ENCODE data around the gene KRTAP9-7.

Gene KRTAP9-7

GRCh38 chr17:41301916-41302901, 26.7 kb downstream of the KRTAP9-7 start, which contains the start of gene KRTAP29-1:
TSS of gene KRTAP29-1 (minus strand) at chr17:41302851. CDS start at chr17:41302851, 0 bp downstream.
- no peak for TF ChIP-seq REST (IDR thresholded peaks at IDR 0.05; ENCODE audit: insufficient read depth in 1 of 2, low read depth in 2 of 2, low read length in 2 of 2)
- TF ChIP-seq SIN3A (IDR thresholded peaks at IDR 0.05; ENCODE audit: borderline replicate concordance, insufficient read depth, low read length) = no peak
- no peak for TF ChIP-seq FOXP2 (optimal IDR thresholded peaks at IDR 0.05; ENCODE audit: borderline replicate concordance, extremely low read depth, extremely low read length, insufficient read depth)
- no peak for TF ChIP-seq TAF1 (IDR thresholded peaks at IDR 0.05; ENCODE audit: borderline replicate concordance, insufficient read depth, low read length)
- no peak for TF ChIP-seq POLR2AphosphoS5 (IDR thresholded peaks at IDR 0.05; ENCODE audit: low read depth, low read length)

- no peak for TF ChIP-seq TAF1 (IDR thresholded peaks at IDR 0.05; ENCODE audit: borderline replicate concordance, insufficient read depth, low read length)
These were observed 27.5 kb downstream of the KRTAP9-7 start for GRCh38 chr17:41302981-41303380.

DNA sequence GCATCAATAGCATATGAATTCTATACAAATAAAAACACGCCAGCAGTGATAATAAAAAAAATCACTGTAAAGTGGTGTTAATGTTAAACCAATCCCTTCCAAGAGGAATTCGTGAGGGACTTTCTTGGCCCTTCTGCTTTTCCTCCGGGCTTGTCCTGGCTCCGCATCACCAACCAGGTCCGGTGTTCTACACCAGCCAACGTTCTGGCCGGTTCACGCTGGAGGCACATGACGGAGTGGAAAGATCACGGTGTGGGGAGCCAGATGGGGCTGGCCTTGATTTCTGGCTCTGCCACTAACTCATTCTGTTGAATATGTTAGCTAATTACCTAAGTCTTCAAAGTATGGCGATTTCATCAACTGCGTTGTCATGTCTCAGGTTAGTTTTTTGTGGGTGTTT, 28.6 kb downstream of the KRTAP9-7 start:
- TF ChIP-seq SIN3A (IDR thresholded peaks at IDR 0.05; ENCODE audit: borderline replicate concordance, insufficient read depth, low read length) = no peak
- TF ChIP-seq REST (IDR thresholded peaks at IDR 0.05; ENCODE audit: insufficient read depth in 1 of 2, low read depth in 2 of 2, low read length in 2 of 2) = no peak
- no peak for TF ChIP-seq TAF1 (IDR thresholded peaks at IDR 0.05; ENCODE audit: borderline replicate concordance, insufficient read depth, low read length)
- TF ChIP-seq FOXP2 (optimal IDR thresholded peaks at IDR 0.05; ENCODE audit: borderline replicate concordance, extremely low read depth, extremely low read length, insufficient read depth) = no peak
- TF ChIP-seq POLR2AphosphoS5 (IDR thresholded peaks at IDR 0.05; ENCODE audit: low read depth, low read length) = no peak

- no peak for TF ChIP-seq TAF1 (IDR thresholded peaks at IDR 0.05; ENCODE audit: borderline replicate concordance, insufficient read depth, low read length)
- no peak for TF ChIP-seq SIN3A (IDR thresholded peaks at IDR 0.05; ENCODE audit: borderline replicate concordance, insufficient read depth, low read length)
- no peak for TF ChIP-seq REST (IDR thresholded peaks at IDR 0.05; ENCODE audit: insufficient read depth in 1 of 2, low read depth in 2 of 2, low read length in 2 of 2)
These were observed 32.1 kb downstream of the KRTAP9-7 start for GRCh38 chr17:41307647-41308046.

DNA sequence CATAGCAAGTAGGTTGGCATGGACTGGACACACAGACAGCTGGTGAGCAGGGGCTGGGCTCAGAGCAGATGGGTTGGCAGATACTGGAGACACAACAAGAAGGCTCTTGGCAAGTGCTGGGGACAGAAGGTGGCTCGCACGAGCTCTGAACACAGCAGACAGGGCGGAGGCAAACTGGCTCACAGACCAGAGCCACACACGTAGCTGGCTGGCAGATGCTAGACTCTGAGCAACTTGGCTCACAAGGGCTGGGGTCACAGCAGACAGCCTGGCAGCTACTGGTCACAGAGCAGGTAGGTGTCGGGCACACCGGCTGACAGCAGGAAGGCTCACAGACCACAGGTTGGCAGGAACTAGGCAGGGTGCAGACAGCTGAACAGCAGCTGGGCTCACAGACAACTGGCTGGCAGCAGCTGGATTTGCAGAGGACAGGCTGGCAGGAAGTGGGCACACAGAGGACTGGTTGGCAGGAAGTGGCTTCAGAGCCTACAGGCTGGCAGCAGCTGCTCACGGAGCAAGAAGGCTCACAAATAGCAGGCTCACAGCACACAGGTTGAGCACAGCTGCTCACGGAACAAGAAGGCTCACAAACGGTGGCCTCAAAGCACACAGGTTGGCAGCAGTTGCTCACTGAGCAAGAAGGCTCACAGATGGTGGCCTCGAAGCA, 32.9 kb downstream of the KRTAP9-7 start:
- TF ChIP-seq REST (IDR thresholded peaks at IDR 0.05; ENCODE audit: insufficient read depth in 1 of 2, low read depth in 2 of 2, low read length in 2 of 2) = no peak
- TF ChIP-seq POLR2AphosphoS5 (IDR thresholded peaks at IDR 0.05; ENCODE audit: low read depth, low read length) = no peak
